ENCODE results near the gene SPPL2A. TPM values are rescaled to one million over a fixed set of nuclear protein-coding genes. Genes with fewer than 3 reads are reported as not detected.

Gene SPPL2A
- total RNA-seq, 1 donor from 2014 or later: 128 TPM

DNA sequence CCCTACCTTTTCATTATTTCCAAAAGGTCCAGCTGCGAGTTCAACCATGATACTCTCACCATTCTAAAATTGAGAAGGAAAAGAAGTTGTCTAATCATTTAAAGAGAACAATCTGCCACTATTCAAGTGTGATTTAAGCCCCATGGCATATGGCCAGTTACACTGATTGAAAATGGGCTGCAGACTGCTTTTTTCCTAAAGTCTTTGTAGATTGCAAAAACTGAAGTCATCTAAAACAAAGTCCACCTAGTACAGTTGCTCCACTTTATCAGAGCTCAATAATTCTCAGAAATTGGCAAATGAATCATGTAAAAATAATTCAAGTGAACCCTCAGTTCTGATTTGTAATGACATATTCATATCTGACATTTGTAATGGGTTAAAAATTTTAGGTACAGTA lies 39.2 kb downstream of the SPPL2A start:
- peaks cover 97% of the 10 kb centered on the region for H3K36me3 ChIP-seq
- no peaks in the 10 kb centered on the region for H3K9me3 ChIP-seq
- no peak overlapping the region for H3K4me3 ChIP-seq
- no peak for DNase-seq
- TF ChIP-seq, protein P1, sequence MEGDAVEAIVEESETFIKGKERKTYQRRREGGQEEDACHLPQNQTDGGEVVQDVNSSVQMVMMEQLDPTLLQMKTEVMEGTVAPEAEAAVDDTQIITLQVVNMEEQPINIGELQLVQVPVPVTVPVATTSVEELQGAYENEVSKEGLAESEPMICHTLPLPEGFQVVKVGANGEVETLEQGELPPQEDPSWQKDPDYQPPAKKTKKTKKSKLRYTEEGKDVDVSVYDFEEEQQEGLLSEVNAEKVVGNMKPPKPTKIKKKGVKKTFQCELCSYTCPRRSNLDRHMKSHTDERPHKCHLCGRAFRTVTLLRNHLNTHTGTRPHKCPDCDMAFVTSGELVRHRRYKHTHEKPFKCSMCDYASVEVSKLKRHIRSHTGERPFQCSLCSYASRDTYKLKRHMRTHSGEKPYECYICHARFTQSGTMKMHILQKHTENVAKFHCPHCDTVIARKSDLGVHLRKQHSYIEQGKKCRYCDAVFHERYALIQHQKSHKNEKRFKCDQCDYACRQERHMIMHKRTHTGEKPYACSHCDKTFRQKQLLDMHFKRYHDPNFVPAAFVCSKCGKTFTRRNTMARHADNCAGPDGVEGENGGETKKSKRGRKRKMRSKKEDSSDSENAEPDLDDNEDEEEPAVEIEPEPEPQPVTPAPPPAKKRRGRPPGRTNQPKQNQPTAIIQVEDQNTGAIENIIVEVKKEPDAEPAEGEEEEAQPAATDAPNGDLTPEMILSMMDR (IDR thresholded peaks at IDR 0.05): no peak
- H3K4me1 ChIP-seq: no peaks in the 10 kb centered on the region
- no peaks in the 10 kb centered on the region for H3K27me3 ChIP-seq (ENCODE audit: low read depth)
- ATAC-seq: no peak
- no peak overlapping the region for H3K27ac ChIP-seq
- intact Hi-C loops (cut with DNase I): no loop called here

GRCh38 chr15:50718700-50719125 lies 46.8 kb downstream of the SPPL2A start:
- intact Hi-C loops (cut with DNase I): no loop called here

DNA sequence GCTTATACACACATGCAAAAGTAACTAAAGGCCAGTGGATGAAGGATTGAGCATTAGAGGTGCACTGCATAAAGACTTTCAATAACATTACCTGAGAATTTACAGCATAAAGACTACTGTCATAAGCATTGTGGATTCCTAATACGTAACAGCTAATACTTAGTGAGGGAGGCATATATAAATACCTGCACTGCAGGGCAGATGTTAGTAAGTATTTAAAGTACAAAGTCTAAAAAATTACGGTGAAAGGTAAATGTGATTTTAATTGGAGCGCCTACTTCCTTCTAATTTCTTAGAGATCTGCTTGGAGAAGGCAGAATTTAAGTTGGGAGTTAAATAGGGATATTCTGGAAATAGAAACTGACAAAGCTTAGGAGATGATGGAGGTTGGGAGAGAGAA lies 53.5 kb downstream of the SPPL2A start:
- intact Hi-C loops (cut with DNase I): no loop called here
- H3K36me3 ChIP-seq: peaks cover 55% of the 10 kb centered on the region
- H3K9me3 ChIP-seq: no peaks in the 10 kb centered on the region
- H3K27ac ChIP-seq: no peak overlapping the region
- no peak for DNase-seq
- H3K4me3 ChIP-seq: no peak overlapping the region
- TF ChIP-seq, protein P1 (IDR thresholded peaks at IDR 0.05): no peak
- no peak for ATAC-seq
- no peaks in the 10 kb centered on the region for H3K27me3 ChIP-seq (ENCODE audit: low read depth)
- no peaks in the 10 kb centered on the region for H3K4me1 ChIP-seq

More at GRCh38 chr15:50718700-50719125, 46.8 kb downstream of the SPPL2A start:
- H3K27ac ChIP-seq: no peak overlapping the region
- no peaks in the 10 kb centered on the region for H3K27me3 ChIP-seq (ENCODE audit: low read depth)
- no peaks in the 10 kb centered on the region for H3K9me3 ChIP-seq
- no peak overlapping the region for H3K4me3 ChIP-seq
- ATAC-seq (no peak), DNase-seq (no peak)
- peaks cover 84% of the 10 kb centered on the region for H3K36me3 ChIP-seq
- H3K4me1 ChIP-seq: no peaks in the 10 kb centered on the region
- TF ChIP-seq, protein P1 (IDR thresholded peaks at IDR 0.05): no peak

- ATAC-seq (no peak), DNase-seq (no peak)
- peaks cover 55% of the 10 kb centered on the region for H3K36me3 ChIP-seq
- H3K9me3 ChIP-seq: no peaks in the 10 kb centered on the region
- H3K27ac ChIP-seq: no peak overlapping the region
- intact Hi-C loops (cut with DNase I): no loop called here
- no peak overlapping the region for H3K4me3 ChIP-seq
- H3K27me3 ChIP-seq (ENCODE audit: low read depth): no peaks in the 10 kb centered on the region
- TF ChIP-seq, protein P1 (IDR thresholded peaks at IDR 0.05): no peak
- no peaks in the 10 kb centered on the region for H3K4me1 ChIP-seq
Observed at GRCh38 chr15:50710585-50710984, 54.9 kb downstream of the SPPL2A start.

DNA sequence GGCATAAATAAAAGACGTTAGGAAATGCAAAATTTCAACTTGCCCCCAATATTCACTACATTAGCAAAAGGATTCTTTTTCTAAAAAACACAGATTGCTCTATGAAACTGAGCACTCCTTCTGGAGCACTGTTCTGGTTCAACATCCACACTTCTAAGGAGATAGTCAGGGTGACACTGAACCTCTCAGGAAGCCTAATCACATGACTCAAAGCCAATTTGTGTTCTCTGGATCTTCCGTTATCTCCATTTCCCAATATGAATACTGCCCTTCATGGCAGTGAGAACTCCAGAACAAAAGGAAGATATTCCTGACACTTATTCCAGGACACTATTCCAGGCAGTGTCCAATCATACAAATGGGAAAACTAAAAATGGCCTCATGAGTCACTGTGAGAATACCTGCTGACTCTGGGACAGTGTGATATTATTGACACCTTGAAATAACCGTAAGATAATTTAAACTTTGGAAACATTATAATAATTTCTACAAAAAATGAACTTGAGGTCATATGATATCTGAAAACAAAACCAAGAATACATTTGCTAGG lies 57.6 kb downstream of the SPPL2A start:
- Histone ChIP-seq H3K27ac (no peak overlapping the region), H3K4me1 (no peaks in the 10 kb centered on the region), H3K9me3 (no peaks in the 10 kb centered on the region), H3K27me3 (ENCODE audit: low read depth) (no peaks in the 10 kb centered on the region), H3K36me3 (peaks cover 45% of the 10 kb centered on the region), H3K4me3 (no peak overlapping the region)
- ATAC-seq: no peak
- no peak for DNase-seq
- TF ChIP-seq, protein P1 (IDR thresholded peaks at IDR 0.05): no peak
- intact Hi-C loops (cut with DNase I): no loop called here
